Stimulated activated CD8-positive, alpha-beta memory T cell treated with anti-CD3 and anti-CD28 coated beads, Interleukin-4, amount 100 ng/mL, for 48 hours (primary cell): ENCODE data around the gene CA7.

Experiments
- DNase-seq: peaks from one replicate; pipeline ENCODE4 v3.0.0-alpha.2; 2020

CA7 gene

GRCh38 chr16:66899310-66899944, 55.2 kb downstream of the CA7 start:
- DNase-seq: no peak

GRCh38 chr16:66899945-66900710, 55.9 kb downstream of the CA7 start:
- DNase-seq: no peak

- DNase-seq: no peak
Observed at GRCh38 chr16:66900721-66901441, 56.7 kb downstream of the CA7 start.

- DNase-seq: no peak
Observed at GRCh38 chr16:66901626-66902025, 57.4 kb downstream of the CA7 start.

GRCh38 chr16:66902648-66903543, 58.7 kb downstream of the CA7 start:
- DNase-seq: no peak
